HepG2 (cell line): ENCODE results near the gene CHD9NB. TPM values are rescaled to one million over a fixed set of nuclear protein-coding genes. Genes with fewer than 3 reads are reported as not detected.
A peak's percentile ranks its signal among the peaks of the same experiment; 100 is the strongest.

Experiments
- CBX5 ChIP-seq: sonication (generic); formaldehyde crosslinking; IDR thresholded peaks from 2 replicates; pipeline ENCODE4 v1.4.0; 2020; ENCODE audit warnings: missing genetic modification reagents, borderline replicate concordance
- KLF11 ChIP-seq: IDR thresholded peaks from 2 replicates; pipeline ENCODE4 v1.6.1; 2016; ENCODE audit warnings: missing compliant biosample characterization
- LCORL ChIP-seq, 2 experiments: fragments of 450-650 bp in 1 of 2; sonication (generic) in 1 of 2; formaldehyde crosslinking in 1 of 2; IDR thresholded peaks; 2 replicates each; pipeline versions ENCODE4 v1.5.0 to v1.6.1; 2017 to 2020; ENCODE audit warnings: antibody characterized with exemption in 1 of 2, missing genetic modification reagents in 1 of 2
- MXD3 ChIP-seq: IDR thresholded peaks from 2 replicates; pipeline ENCODE4 v1.6.1; 2016; ENCODE audit warnings: mild to moderate bottlenecking, missing biosample characterization, missing genetic modification reagents
- NFE2 ChIP-seq: sonication (generic); formaldehyde crosslinking; IDR thresholded peaks from 2 replicates; pipeline ENCODE4 v1.4.0; 2020; ENCODE audit warnings: missing genetic modification reagents
- NFYB ChIP-seq: sonication (generic); formaldehyde crosslinking; IDR thresholded peaks from 2 replicates; pipeline ENCODE4 v1.4.0; 2020; ENCODE audit warnings: missing genetic modification reagents
- NR2C2 ChIP-seq: sonication (generic); formaldehyde crosslinking; IDR thresholded peaks from 2 replicates; pipeline ENCODE4 v1.4.0; 2020; ENCODE audit warnings: missing genetic modification reagents, mild to moderate bottlenecking, moderate library complexity, borderline replicate concordance
- PAXIP1 ChIP-seq: sonication (generic); formaldehyde crosslinking; conservative IDR thresholded peaks from 2 replicates; pipeline ENCODE4 v1.4.0; 2020; ENCODE audit warnings: mild to moderate bottlenecking, missing genetic modification reagents, moderate library complexity
- PHF8 ChIP-seq: sonication (generic); formaldehyde crosslinking; IDR thresholded peaks from 2 replicates; pipeline ENCODE4 v1.5.0; 2020; ENCODE audit warnings: missing genetic modification reagents
- RBM22 ChIP-seq: fragments of 200-400 bp; formaldehyde crosslinking; optimal IDR thresholded peaks from 2 replicates; pipeline ENCODE3; 2017; ENCODE audit warnings: mild to moderate bottlenecking, low read length, moderate library complexity
- SETDB1 ChIP-seq: sonication (generic); formaldehyde crosslinking; IDR thresholded peaks from 2 replicates; pipeline ENCODE4 v1.5.1; 2020; ENCODE audit warnings: missing genetic modification reagents, mild to moderate bottlenecking, borderline replicate concordance
- SIX4 ChIP-seq: sonication (generic); formaldehyde crosslinking; IDR thresholded peaks from 2 replicates; pipeline ENCODE4 v1.4.0; 2020; ENCODE audit warnings: missing genetic modification reagents
- SMAD1 ChIP-seq: sonication (generic); formaldehyde crosslinking; IDR thresholded peaks from 2 replicates; pipeline ENCODE4 v1.4.0; 2020; ENCODE audit warnings: missing genetic modification reagents, low read depth, mild to moderate bottlenecking, borderline replicate concordance
- ZC3H13 ChIP-seq: sonication (generic); formaldehyde crosslinking; IDR thresholded peaks from 2 replicates; pipeline ENCODE4 v1.8.1; 2023; ENCODE audit warnings: mild to moderate bottlenecking, missing genetic modification reagents, moderate library complexity
- ZC3H4 ChIP-seq: sonication (generic); formaldehyde crosslinking; IDR thresholded peaks from 2 replicates; pipeline ENCODE4 v1.4.0; 2020; ENCODE audit warnings: missing genetic modification reagents, borderline replicate concordance
- ZMYM3 ChIP-seq: sonication (generic); formaldehyde crosslinking; IDR thresholded peaks from 2 replicates; pipeline ENCODE4 v1.5.1; 2020; ENCODE audit warnings: mild to moderate bottlenecking, missing genetic modification reagents
- ZNF260 ChIP-seq: sonication (generic); formaldehyde crosslinking; IDR thresholded peaks from 2 replicates; pipeline ENCODE4 v1.4.0; 2020; ENCODE audit warnings: missing genetic modification reagents, low read depth, mild to moderate bottlenecking, borderline replicate concordance
- ZNF274 ChIP-seq: sonication (generic); formaldehyde crosslinking; IDR thresholded peaks from 2 replicates; pipeline ENCODE4 v1.5.1; 2020; ENCODE audit warnings: mild to moderate bottlenecking, missing genetic modification reagents
- ZNF451 ChIP-seq: sonication (generic); formaldehyde crosslinking; IDR thresholded peaks from 2 replicates; pipeline ENCODE4 v1.5.0; 2020; ENCODE audit warnings: mild to moderate bottlenecking, missing genetic modification reagents
- ZNF484 ChIP-seq: sonication (generic); formaldehyde crosslinking; IDR thresholded peaks from 2 replicates; pipeline ENCODE4 v1.5.1; 2020; ENCODE audit warnings: mild to moderate bottlenecking, low read depth, missing genetic modification reagents, borderline replicate concordance
- ZNF510 ChIP-seq: sonication (generic); formaldehyde crosslinking; IDR thresholded peaks from 2 replicates; pipeline ENCODE4 v1.4.0; 2020; ENCODE audit warnings: low read depth, mild to moderate bottlenecking, missing genetic modification reagents
- ZNF883 ChIP-seq: sonication (generic); formaldehyde crosslinking; IDR thresholded peaks from 2 replicates; pipeline ENCODE4 v1.5.1; 2020; ENCODE audit warnings: mild to moderate bottlenecking, missing genetic modification reagents; ENCODE audit errors: not compliant biosample characterization
- polyA plus RNA-seq, 8 experiments: library from polyadenylated mRNA; depleted of rRNA in 3 of 8; stranded (reverse) in 7 of 8; unstranded in 1 of 8; fragments of >200 nt; fragmentation: Illumina TruSeq in 4 of 8; extraction: Trizol in 4 of 8; gene quantifications; 2 replicates each; pipeline versions ENCODE4 v1.2.1 to v1.2.3, GENCODE V29; 2011 to 2016; ENCODE audit warnings: low read depth in 4 of 8, missing spikeins in 1 of 8, mixed read lengths in 1 of 8; ENCODE audit not compliant: insufficient read depth in 1 of 8
- total RNA-seq, 5 experiments: library from RNA; depleted of rRNA; stranded (reverse); fragments of >200 nt; fragmentation: Illumina TruSeq; extraction: Trizol; gene quantifications; 2 replicates each; pipeline ENCODE4 v1.2.3, GENCODE V29; 2016; ENCODE audit warnings: low read depth in 1 of 5
- TF ChIP-seq, protein P1 (sequence below): sonication (generic); formaldehyde crosslinking; IDR thresholded peaks from 2 replicates; pipeline ENCODE4 v1.5.0; 2020; ENCODE audit warnings: missing genetic modification reagents
- TF ChIP-seq, protein P2 (sequence below): sonication (generic); IDR thresholded peaks from 2 replicates; pipeline ENCODE4 v1.6.1; 2016; ENCODE audit warnings: low read depth, borderline replicate concordance

CHD9NB gene
- total and polyA plus RNA-seq, 2 of the 13 experiments (the other 11 are each of a cell fraction or from before 2014, with no cell fraction given): 0.17 to 0.18 TPM

DNA sequence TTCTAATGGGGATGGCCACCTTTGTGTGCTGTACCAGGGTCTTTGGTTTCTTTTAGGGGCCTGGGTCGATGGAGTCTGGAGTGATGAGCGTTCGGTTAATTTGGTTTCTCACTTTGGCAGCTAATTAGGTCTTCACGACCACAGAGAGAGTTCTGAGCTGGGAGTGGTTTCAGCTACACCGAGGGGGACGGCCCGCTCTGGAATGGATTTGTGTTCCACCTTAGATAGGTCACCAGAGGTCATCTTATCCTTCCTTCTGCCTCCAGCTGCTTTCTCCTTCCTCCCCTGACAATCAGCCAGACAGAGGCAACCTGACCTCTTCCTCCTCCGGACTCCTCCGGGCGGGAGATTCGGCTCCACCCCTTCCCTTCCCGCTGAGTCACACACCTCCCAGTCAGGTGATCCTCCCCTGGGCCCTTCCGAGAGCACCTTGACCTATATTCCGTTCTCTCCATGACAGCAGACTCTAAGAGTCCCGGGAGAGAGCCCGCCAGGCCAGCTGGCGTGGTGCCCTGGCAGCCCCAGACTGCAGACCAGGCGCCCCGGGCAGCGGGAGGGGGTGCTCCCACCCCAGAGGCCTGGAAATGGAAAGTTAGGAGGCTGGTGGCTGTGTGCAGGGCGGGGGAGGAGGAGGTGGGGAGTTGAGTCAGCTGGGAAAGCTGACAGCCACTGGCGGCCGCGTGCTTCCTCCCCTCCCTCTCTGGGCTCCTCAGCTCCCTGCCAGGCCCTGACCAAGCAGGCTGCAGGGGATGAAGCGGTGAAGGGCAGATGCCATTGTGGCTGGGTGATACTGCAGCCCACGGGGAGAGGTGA, 46.8 kb upstream of the CHD9NB start (continued):
- no peak for TF ChIP-seq ZNF260 (CRISPR knock-in tag)
- no peak for TF ChIP-seq LCORL (IDR thresholded peaks at IDR 0.05)
- peak; percentile 78 for TF ChIP-seq LCORL (CRISPR knock-in tag; IDR thresholded peaks at IDR 0.05)
- no peak for TF ChIP-seq SMAD1 (CRISPR knock-in tag)
- 0 out of 2 replicates have a peak, but pooled peaks have one; percentile 64 for TF ChIP-seq NR2C2 (CRISPR knock-in tag)
- TF ChIP-seq ZNF274 (CRISPR knock-in tag): no peak; the same call in 1 of the 2 replicates
- no peak; the same call in 1 of the 2 replicates for TF ChIP-seq ZNF451 (CRISPR knock-in tag)
- TF ChIP-seq ZC3H13 (CRISPR knock-in tag): no peak
- TF ChIP-seq RBM22: peak; percentile 14
- peak; percentile 68; the same call in 1 of the 2 replicates for TF ChIP-seq PHF8 (CRISPR knock-in tag)
- TF ChIP-seq ZC3H4 (CRISPR knock-in tag): no peak
- peak; percentile 73; the same call in 1 of the 2 replicates for TF ChIP-seq NFE2
- no peak for TF ChIP-seq KLF11 (CRISPR knock-in tag)
- TF ChIP-seq, protein P1, sequence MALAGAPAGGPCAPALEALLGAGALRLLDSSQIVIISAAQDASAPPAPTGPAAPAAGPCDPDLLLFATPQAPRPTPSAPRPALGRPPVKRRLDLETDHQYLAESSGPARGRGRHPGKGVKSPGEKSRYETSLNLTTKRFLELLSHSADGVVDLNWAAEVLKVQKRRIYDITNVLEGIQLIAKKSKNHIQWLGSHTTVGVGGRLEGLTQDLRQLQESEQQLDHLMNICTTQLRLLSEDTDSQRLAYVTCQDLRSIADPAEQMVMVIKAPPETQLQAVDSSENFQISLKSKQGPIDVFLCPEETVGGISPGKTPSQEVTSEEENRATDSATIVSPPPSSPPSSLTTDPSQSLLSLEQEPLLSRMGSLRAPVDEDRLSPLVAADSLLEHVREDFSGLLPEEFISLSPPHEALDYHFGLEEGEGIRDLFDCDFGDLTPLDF: peak; percentile 81
- peak; percentile 47; the same call in 1 of the 2 replicates for TF ChIP-seq SIX4 (CRISPR knock-in tag)
- no peak for TF ChIP-seq ZNF883
- TF ChIP-seq SETDB1: no peak
- peak; percentile 49; the same call in 1 of the 2 replicates for TF ChIP-seq ZMYM3 (CRISPR knock-in tag)
- TF ChIP-seq, protein P2, sequence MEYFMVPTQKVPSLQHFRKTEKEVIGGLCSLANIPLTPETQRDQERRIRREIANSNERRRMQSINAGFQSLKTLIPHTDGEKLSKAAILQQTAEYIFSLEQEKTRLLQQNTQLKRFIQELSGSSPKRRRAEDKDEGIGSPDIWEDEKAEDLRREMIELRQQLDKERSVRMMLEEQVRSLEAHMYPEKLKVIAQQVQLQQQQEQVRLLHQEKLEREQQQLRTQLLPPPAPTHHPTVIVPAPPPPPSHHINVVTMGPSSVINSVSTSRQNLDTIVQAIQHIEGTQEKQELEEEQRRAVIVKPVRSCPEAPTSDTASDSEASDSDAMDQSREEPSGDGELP: peak; percentile 97
- peak; percentile 15; the same call in 1 of the 2 replicates for TF ChIP-seq CBX5 (CRISPR knock-in tag)
- 0 out of 2 replicates have a peak, but pooled peaks have one; percentile 49 for TF ChIP-seq ZNF510 (CRISPR knock-in tag)
- TF ChIP-seq MXD3 (CRISPR knock-in tag): 0 out of 2 replicates have a peak, but pooled peaks have one; percentile 57
- peak; percentile 72 for TF ChIP-seq PAXIP1 (CRISPR knock-in tag)
- TF ChIP-seq ZNF484 (CRISPR knock-in tag): no peak
- TF ChIP-seq NFYB (CRISPR knock-in tag): peak; percentile 19; the same call in 1 of the 2 replicates
